ENCODE results near the gene PPIP5K2. TPM values are rescaled to one million over a fixed set of nuclear protein-coding genes. Genes with fewer than 3 reads are reported as not detected.
A peak's percentile ranks its signal among the peaks of the same experiment; 100 is the strongest.
"Not testable (repeated sequence)": the region's sequence is repeated elsewhere in the genome, so short reads cannot be mapped to it uniquely, and the experiment has no call there.

Gene PPIP5K2
- total and polyA plus RNA-seq, 2 donors = 46.6 to 46.8 TPM

GRCh38 chr5:103218164-103218563 is 98.1 kb downstream of the PPIP5K2 start:
- 93% methylated on average over 5 of the region's 5 CpGs for WGBS

GRCh38 chr5:103219074-103219473 is 99.0 kb downstream of the PPIP5K2 start:
- 90% methylated on average over 2 of the region's 2 CpGs for WGBS
- not testable (repeated sequence) for H3K4me3 ChIP-seq (ENCODE audit: low read length in 2 of 2); H3K36me3 ChIP-seq (ENCODE audit: control insufficient read depth in 2 of 2, insufficient read depth in 2 of 2, low read length in 1 of 2); H3K4me1 ChIP-seq (ENCODE audit: control insufficient read depth in 2 of 2, insufficient read depth in 2 of 2, low read length in 2 of 2); H3K27me3 ChIP-seq (ENCODE audit: control insufficient read depth in 2 of 2, insufficient read depth in 1 of 2, low read length in 1 of 2); DNase-seq (ENCODE audit: low read depth in 6 of 9, low spot score in 9 of 9); H3K27ac ChIP-seq (ENCODE audit: low read depth in 1 of 2, low read length in 1 of 2); H3K9me3 ChIP-seq (ENCODE audit: control insufficient read depth in 2 of 2, insufficient read depth in 1 of 2, low read length in 1 of 2)

More at GRCh38 chr5:103218164-103218563, 98.1 kb downstream of the PPIP5K2 start:
- no peaks in the 10 kb centered on the region for H3K27me3 ChIP-seq (ENCODE audit: control insufficient read depth in 2 of 2, insufficient read depth in 1 of 2, low read length in 1 of 2)
- DNase-seq (ENCODE audit: low read depth in 6 of 9, low spot score in 9 of 9) = no peak
- H3K4me1 ChIP-seq (ENCODE audit: control insufficient read depth in 2 of 2, insufficient read depth in 2 of 2, low read length in 2 of 2) = no peaks in the 10 kb centered on the region
- no peaks in the 10 kb centered on the region for H3K9me3 ChIP-seq (ENCODE audit: control insufficient read depth in 2 of 2, insufficient read depth in 1 of 2, low read length in 1 of 2)
- H3K36me3 ChIP-seq (ENCODE audit: control insufficient read depth in 2 of 2, insufficient read depth in 2 of 2, low read length in 1 of 2) = no peaks in the 10 kb centered on the region
- H3K4me3 ChIP-seq (ENCODE audit: low read length in 2 of 2) = no peak overlapping the region
- no peak overlapping the region for H3K27ac ChIP-seq (ENCODE audit: low read depth in 1 of 2, low read length in 1 of 2)

- Histone ChIP-seq H3K4me1 (ENCODE audit: control insufficient read depth in 2 of 2, insufficient read depth in 2 of 2, low read length in 2 of 2) (no peaks in the 10 kb centered on the region), H3K4me3 (ENCODE audit: low read length in 2 of 2) (no peak overlapping the region), H3K9me3 (ENCODE audit: control insufficient read depth in 2 of 2, insufficient read depth in 1 of 2, low read length in 1 of 2) (no peaks in the 10 kb centered on the region), H3K27ac (ENCODE audit: low read depth in 1 of 2, low read length in 1 of 2) (no peak overlapping the region), H3K36me3 (ENCODE audit: control insufficient read depth in 2 of 2, insufficient read depth in 2 of 2, low read length in 1 of 2) (no peaks in the 10 kb centered on the region), H3K27me3 (ENCODE audit: control insufficient read depth in 2 of 2, insufficient read depth in 1 of 2, low read length in 1 of 2) (no peaks in the 10 kb centered on the region)
- DNase-seq (ENCODE audit: low read depth in 6 of 9, low spot score in 9 of 9) = no peak
- WGBS = 96% methylated on average over 28 of the region's 28 CpGs
Observed at GRCh38 chr5:103223031-103223955, 103.2 kb downstream of the PPIP5K2 start.

- Histone ChIP-seq H3K27ac (ENCODE audit: low read depth in 1 of 2, low read length in 1 of 2) (no peak overlapping the region), H3K4me1 (ENCODE audit: control insufficient read depth in 2 of 2, insufficient read depth in 2 of 2, low read length in 2 of 2) (no peaks in the 10 kb centered on the region), H3K9me3 (ENCODE audit: control insufficient read depth in 2 of 2, insufficient read depth in 1 of 2, low read length in 1 of 2) (no peaks in the 10 kb centered on the region), H3K36me3 (ENCODE audit: control insufficient read depth in 2 of 2, insufficient read depth in 2 of 2, low read length in 1 of 2) (no peaks in the 10 kb centered on the region), H3K27me3 (ENCODE audit: control insufficient read depth in 2 of 2, insufficient read depth in 1 of 2, low read length in 1 of 2) (no peaks in the 10 kb centered on the region), H3K4me3 (ENCODE audit: low read length in 2 of 2) (no peak overlapping the region)
- WGBS = 63% methylated on average over 11 of the region's 11 CpGs
- DNase-seq (ENCODE audit: low read depth in 6 of 9, low spot score in 9 of 9) = peak in 8 of 9 donors; percentile 39 to 71 (median 42)
Observed at GRCh38 chr5:103224118-103224893, 104.2 kb downstream of the PPIP5K2 start.

- no peaks in the 10 kb centered on the region for H3K9me3 ChIP-seq (ENCODE audit: control insufficient read depth in 2 of 2, insufficient read depth in 1 of 2, low read length in 1 of 2)
- H3K27me3 ChIP-seq (ENCODE audit: control insufficient read depth in 2 of 2, insufficient read depth in 1 of 2, low read length in 1 of 2) = no peaks in the 10 kb centered on the region
- DNase-seq (ENCODE audit: low read depth in 6 of 9, low spot score in 9 of 9) = no peak
- no peaks in the 10 kb centered on the region for H3K36me3 ChIP-seq (ENCODE audit: control insufficient read depth in 2 of 2, insufficient read depth in 2 of 2, low read length in 1 of 2)
- 88% methylated on average over 5 of the region's 5 CpGs for WGBS
- no peak overlapping the region for H3K4me3 ChIP-seq (ENCODE audit: low read length in 2 of 2)
- no peaks in the 10 kb centered on the region for H3K4me1 ChIP-seq (ENCODE audit: control insufficient read depth in 2 of 2, insufficient read depth in 2 of 2, low read length in 2 of 2)
- no peak overlapping the region for H3K27ac ChIP-seq (ENCODE audit: low read depth in 1 of 2, low read length in 1 of 2)
Observed at GRCh38 chr5:103224894-103225246, 104.8 kb downstream of the PPIP5K2 start.

- WGBS = 95% methylated on average over 5 of the region's 5 CpGs
- no peak for DNase-seq (ENCODE audit: low read depth in 6 of 9, low spot score in 9 of 9)
- Histone ChIP-seq H3K36me3 (ENCODE audit: control insufficient read depth in 2 of 2, insufficient read depth in 2 of 2, low read length in 1 of 2) (no peaks in the 10 kb centered on the region), H3K27ac (ENCODE audit: low read depth in 1 of 2, low read length in 1 of 2) (no peak overlapping the region), H3K9me3 (ENCODE audit: control insufficient read depth in 2 of 2, insufficient read depth in 1 of 2, low read length in 1 of 2) (no peaks in the 10 kb centered on the region), H3K4me3 (ENCODE audit: low read length in 2 of 2) (no peak overlapping the region), H3K4me1 (ENCODE audit: control insufficient read depth in 2 of 2, insufficient read depth in 2 of 2, low read length in 2 of 2) (no peaks in the 10 kb centered on the region), H3K27me3 (ENCODE audit: control insufficient read depth in 2 of 2, insufficient read depth in 1 of 2, low read length in 1 of 2) (no peaks in the 10 kb centered on the region)
Observed at GRCh38 chr5:103228061-103228460, 108.0 kb downstream of the PPIP5K2 start.

- WGBS = 93% methylated on average over 1 of the region's 1 CpG
- DNase-seq (ENCODE audit: low read depth in 6 of 9, low spot score in 9 of 9) = no peak
- no peak overlapping the region for H3K4me3 ChIP-seq (ENCODE audit: low read length in 2 of 2)
- no peaks in the 10 kb centered on the region for H3K9me3 ChIP-seq (ENCODE audit: control insufficient read depth in 2 of 2, insufficient read depth in 1 of 2, low read length in 1 of 2)
- no peak overlapping the region for H3K27ac ChIP-seq (ENCODE audit: low read depth in 1 of 2, low read length in 1 of 2)
- H3K4me1 ChIP-seq (ENCODE audit: control insufficient read depth in 2 of 2, insufficient read depth in 2 of 2, low read length in 2 of 2) = no peaks in the 10 kb centered on the region
- H3K36me3 ChIP-seq (ENCODE audit: control insufficient read depth in 2 of 2, insufficient read depth in 2 of 2, low read length in 1 of 2) = no peaks in the 10 kb centered on the region
- no peaks in the 10 kb centered on the region for H3K27me3 ChIP-seq (ENCODE audit: control insufficient read depth in 2 of 2, insufficient read depth in 1 of 2, low read length in 1 of 2)
Observed at GRCh38 chr5:103228588-103228987, 108.5 kb downstream of the PPIP5K2 start.

GRCh38 chr5:103232393-103232999 is 112.4 kb downstream of the PPIP5K2 start:
- no peaks in the 10 kb centered on the region for H3K27me3 ChIP-seq (ENCODE audit: control insufficient read depth in 2 of 2, insufficient read depth in 1 of 2, low read length in 1 of 2)
- WGBS = 88% methylated on average over 7 of the region's 7 CpGs
- H3K4me1 ChIP-seq (ENCODE audit: control insufficient read depth in 2 of 2, insufficient read depth in 2 of 2, low read length in 2 of 2) = no peaks in the 10 kb centered on the region
- H3K36me3 ChIP-seq (ENCODE audit: control insufficient read depth in 2 of 2, insufficient read depth in 2 of 2, low read length in 1 of 2) = no peaks in the 10 kb centered on the region
- DNase-seq (ENCODE audit: low read depth in 6 of 9, low spot score in 9 of 9) = peak in 4 of 9 donors; percentile 9 to 47 (median 20)
- no peak overlapping the region for H3K27ac ChIP-seq (ENCODE audit: low read depth in 1 of 2, low read length in 1 of 2)
- H3K4me3 ChIP-seq (ENCODE audit: low read length in 2 of 2) = no peak overlapping the region
- H3K9me3 ChIP-seq (ENCODE audit: control insufficient read depth in 2 of 2, insufficient read depth in 1 of 2, low read length in 1 of 2) = no peaks in the 10 kb centered on the region
